AG08396 (cell line): Measurements from ENCODE around the gene LOXL1.

ENCODE experiments used
- DNase-seq: peaks from one replicate; pipeline ENCODE4 v3.0.0; 2012; ENCODE audit warnings: low spot score, mixed read lengths

The LOXL1 gene

DNA sequence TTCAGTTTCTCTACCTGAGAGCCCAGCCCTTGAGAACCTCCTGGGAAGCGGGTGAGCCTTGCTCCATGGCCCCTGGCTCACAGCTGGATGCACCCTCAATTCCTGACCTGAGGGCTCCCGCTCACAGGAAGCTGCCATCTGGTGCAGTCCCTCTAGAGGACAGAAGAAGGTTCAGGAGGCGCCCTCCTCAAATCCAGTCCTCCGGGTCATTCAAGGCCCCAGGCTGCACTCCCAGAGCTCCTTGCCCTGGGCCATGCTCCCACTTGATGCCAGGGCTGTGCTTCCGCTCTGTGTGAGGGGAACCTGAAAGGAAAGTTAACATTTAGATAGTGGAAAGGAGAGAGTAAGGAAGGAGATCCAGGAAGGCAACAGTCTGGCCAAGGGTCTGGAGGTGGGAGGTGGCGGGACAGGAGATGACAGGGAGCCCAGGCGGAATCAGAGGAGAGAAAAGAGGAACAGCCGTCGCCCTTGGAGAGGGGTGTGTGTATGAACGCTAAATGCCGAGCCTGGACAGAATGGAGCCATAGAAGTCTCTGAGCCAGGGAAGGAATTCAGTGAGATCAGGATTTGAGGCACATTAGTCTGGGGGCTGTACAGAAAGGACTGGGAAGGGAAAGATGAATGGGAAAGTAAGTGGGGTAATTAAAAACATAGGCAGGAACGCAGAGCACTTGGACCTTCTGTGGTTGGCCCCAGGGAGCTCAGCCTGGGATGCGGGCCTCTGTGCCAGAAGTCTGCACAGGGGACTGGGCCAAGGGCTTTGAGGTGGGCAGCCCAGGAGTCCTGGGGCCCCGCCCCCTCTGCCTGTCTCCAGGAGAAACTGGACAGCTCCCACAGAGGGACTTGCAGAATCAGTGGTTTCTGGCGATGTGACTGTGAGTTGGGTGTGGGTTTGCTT lies 26.8 kb upstream of the LOXL1 start:
- no peak for DNase-seq

DNA sequence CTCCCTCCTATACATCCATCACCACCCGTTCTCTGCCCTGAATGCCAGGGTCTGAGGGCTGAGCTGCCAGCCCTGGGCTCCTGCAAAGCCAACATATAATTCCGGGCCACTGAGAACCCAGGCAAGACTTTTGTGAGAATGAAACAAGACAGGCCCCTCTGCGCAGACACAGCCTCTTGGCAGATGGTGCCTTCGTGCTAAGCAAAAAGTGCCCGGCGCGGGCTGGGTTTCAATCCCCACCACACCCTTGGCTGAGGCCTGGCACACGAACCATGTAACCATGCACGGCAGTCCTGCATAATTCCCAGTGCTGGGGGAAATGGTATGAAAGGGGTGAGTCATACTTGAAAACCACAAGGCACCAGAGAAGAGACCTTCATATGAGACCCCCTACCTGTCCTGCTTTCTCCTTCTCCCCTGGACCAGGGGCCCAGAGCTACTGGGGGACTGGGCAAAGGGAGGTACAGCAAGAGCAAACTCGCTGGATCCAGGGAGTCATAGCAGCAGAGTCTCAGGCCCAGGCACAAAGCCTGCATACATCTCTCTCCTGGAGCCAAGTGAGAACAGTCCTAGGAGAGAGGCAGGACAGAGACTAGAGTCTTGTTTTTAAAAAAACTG lies 26.1 kb upstream of the LOXL1 start:
- no peak for DNase-seq

GRCh38 chr15:73901126-73901810 lies 25.0 kb upstream of the LOXL1 start:
- no peak for DNase-seq

GRCh38 chr15:73902121-73903020 lies 23.9 kb upstream of the LOXL1 start:
- DNase-seq: no peak

DNA sequence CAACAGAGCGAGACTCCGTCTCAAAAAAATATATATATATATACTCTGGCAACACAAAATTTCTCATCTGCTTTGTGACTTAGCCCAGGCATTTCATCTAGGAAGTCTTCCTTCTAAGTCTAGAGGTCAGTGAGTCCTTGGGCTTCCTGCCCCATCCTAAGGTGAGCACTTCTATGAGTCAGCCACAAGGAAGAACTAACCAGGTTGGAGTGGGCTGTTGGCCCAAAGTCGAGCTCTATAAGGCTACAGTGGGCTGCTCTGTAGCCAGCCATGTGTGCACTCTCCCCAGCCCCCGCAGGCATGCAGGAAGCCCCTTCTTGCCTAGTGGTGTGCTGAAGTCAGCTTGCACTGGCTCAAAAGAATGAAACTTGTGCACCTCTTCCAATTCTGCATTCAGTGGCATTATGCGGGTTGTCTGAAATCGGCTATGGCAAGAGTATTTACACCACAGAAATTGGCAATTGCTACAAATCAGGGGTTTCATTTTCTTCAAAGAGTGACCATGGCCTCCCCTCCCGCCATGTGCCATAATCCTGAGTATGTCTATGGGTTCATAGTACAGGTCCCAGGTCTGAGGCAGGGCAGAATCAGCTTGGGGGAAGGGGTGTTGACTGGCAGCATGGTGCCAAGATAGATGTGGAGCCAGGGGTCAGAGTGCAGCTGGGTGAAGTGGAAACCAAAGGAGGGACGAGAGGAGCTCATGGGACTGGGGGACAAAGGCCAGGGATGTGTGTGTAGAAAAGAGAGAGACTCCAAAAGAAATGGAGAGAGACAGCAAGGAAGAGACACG lies 22.0 kb upstream of the LOXL1 start:
- no peak for DNase-seq

GRCh38 chr15:73905225-73905827 lies 20.9 kb upstream of the LOXL1 start:
- no peak for DNase-seq

GRCh38 chr15:73906346-73907034 lies 19.8 kb upstream of the LOXL1 start:
- DNase-seq: peak; percentile 47

DNA sequence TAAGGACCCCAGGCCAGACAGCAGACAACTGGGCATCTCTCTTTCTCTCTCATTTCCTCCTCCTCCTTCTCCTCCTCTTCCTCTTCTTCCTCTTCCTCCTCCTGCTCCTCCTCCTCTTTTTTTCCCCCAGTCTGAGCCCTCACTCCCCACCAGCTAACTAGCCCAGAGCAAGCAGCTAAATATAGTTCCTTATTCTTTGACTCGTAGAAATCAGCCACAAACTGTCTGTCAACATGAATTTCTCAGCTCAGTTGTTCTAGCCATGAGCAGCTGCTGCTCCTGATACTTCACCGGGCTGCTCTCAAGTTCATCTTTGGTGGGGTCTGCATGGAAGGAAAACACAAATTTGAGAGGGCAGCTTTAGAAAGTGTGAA lies 19.2 kb upstream of the LOXL1 start:
- DNase-seq: no peak

GRCh38 chr15:73908030-73908821 lies 18.0 kb upstream of the LOXL1 start:
- DNase-seq: peak; percentile 80

- no peak for DNase-seq
Measured at GRCh38 chr15:73908822-73909122, 17.5 kb upstream of the LOXL1 start.

DNA sequence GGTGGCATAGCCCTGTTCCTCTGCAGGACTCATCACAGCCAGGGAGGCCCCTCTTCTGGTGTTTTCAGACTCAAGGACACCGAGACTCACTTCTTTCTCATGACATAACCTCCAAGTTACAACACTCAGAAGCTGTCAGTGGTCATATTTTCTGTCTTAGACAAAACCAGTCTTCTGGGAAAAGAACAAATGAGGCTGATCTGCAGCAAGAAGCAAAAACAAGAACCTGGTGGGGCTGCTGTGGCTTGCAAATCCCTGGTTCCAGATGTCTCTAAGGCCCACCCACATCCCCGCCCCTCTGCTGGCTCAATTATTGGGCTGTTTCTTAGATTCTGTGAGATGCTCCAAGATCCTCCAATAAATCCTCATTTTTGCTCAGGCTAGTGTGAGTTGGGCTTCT lies 16.6 kb upstream of the LOXL1 start:
- DNase-seq: no peak

DNA sequence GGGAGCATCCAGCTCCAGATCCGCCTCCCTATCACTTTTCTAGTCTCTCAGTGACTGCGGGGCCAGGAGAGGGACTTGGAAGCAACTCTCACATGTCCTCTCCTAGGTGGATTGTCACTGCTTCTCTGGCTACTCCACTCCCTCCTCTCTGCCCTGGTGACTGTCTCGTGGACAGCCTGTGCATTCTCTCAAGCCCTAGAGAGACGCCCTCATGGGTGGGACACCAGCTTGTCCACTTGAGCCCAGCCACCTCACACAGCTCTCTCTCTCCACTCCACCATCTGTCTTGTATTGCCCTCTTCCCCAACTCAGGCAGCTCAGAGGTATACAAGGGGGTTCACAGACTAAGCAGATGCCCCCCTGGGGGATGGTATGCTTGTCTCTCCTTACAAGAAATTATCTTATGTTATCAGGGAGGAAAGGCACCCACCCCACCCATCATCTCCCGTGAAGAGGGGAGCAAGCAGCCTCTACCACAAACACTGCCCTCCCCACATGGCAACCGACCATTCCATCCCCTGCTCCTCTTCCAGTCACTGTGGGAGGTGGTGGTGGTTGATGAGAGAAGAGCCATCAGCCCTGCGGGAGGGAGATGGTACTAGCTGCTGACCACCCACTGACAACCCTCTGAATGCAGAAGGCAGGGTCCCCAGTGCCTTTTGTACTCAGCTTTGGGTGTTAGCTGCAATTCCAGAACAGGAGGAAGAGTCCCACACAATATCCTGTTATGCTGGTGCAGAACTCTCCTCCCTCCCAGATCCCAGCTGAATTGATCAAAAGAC lies 15.5 kb upstream of the LOXL1 start:
- no peak for DNase-seq

DNA sequence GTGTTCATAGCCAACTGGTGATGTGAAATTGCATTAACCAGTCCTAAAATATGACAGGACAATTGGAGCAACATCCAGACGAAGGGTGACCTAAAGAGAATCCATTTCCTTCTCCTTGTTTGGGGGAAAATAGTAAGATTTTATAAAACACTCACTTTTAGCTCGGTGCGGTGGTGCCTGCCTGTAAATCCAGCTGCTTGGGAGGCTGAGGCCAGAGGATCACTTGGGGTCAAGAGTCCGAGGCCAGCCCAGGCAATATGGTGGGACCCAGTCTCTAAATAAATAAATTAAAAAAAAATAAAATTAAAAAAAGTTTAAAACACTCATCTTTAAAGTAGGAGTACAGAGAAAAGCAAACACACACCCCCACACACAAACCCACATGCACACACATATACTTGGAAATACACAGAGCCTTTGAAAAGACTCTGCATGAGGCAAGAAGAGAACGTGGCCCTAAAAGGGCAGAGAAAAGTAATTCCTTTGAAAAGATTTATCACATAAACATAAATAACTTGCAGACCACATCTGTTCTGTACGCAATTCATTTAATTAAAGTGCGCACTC lies 14.1 kb upstream of the LOXL1 start:
- no peak for DNase-seq

DNA sequence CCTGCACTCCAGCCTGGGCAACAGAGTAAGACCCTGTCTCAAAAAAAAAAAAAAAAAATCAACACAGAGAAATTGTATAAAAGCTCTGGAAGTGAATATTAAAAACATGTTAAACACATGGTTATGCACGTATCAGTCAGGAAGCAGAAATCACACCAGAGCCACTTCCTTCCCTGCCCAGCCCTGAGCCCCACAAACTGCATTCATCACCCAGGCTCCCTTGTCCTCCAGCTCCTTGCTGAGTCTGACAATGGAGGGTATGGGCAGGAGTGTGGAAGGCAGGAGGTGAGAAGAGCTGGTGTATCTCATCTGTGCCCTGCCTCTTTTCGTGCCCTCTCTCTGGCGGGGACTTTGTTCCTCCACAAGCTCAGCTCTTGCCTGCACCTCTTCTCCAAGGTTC lies 12.1 kb upstream of the LOXL1 start:
- DNase-seq: no peak

- no peak for DNase-seq
Measured at GRCh38 chr15:73915082-73915481, 11.2 kb upstream of the LOXL1 start.

- DNase-seq: no peak
Measured at GRCh38 chr15:73918784-73919183, 7.5 kb upstream of the LOXL1 start.

DNA sequence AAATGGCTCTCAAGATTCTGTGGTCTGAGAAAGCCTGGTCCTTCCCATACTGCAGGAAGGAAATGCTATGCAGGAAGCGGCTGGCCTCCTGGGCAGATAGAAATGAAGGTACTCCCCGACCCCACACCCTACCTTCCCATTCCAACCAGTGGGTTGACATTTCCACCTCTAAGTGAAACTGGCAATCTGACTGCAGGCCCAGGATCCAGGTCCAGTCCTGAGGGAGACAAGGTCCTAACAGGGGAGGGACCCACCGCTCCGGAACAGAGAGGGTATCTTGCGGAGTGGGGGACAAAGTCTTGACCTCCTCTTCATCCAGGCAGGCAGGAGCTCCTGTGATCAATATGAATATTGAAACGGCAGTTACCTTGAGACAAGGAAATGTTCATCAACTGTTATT lies 6.6 kb upstream of the LOXL1 start:
- no peak for DNase-seq

DNA sequence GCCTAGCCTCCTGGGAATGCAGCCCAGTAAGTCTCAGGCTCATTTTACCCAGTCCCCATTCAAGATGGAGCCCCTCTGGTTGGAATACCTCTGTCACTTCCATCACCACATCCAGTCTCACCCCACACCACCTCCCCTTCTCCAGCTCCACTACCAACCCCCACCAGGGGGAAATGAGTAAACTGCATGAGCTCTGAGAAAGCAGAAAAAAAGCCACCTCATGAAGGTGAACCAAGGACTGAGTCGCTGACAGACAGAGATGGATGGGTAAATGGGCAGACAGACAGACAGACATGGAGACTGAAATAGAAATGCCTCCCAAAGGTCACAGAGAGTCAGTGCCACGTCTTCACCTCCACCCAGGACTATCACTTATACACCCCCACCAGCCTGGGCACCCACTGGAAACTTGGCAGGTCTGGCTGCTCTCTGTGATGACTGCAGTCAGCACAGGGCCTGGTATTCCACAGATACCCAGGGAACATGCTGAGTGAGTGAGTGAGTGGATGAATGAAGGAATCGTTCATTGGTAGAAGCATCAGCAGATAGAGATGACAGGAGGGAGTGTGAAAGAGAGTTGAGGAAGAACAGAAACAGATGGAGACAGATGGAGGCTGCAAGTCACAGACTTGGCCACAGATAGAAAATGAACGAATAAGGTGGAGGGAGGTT lies 4.9 kb upstream of the LOXL1 start:
- DNase-seq: no peak
